ENCODE data around the gene CDK17. TPM values are rescaled to one million over a fixed set of nuclear protein-coding genes. Genes with fewer than 3 reads are reported as not detected.
A peak's percentile ranks its signal among the peaks of the same experiment; 100 is the strongest.
"Not testable (repeated sequence)": the region's sequence is repeated elsewhere in the genome, so short reads cannot be mapped to it uniquely, and the experiment has no call there.

Gene CDK17
- total and polyA plus RNA-seq, 2 experiments from 2014 or later = 21.7 to 34.7 TPM

DNA sequence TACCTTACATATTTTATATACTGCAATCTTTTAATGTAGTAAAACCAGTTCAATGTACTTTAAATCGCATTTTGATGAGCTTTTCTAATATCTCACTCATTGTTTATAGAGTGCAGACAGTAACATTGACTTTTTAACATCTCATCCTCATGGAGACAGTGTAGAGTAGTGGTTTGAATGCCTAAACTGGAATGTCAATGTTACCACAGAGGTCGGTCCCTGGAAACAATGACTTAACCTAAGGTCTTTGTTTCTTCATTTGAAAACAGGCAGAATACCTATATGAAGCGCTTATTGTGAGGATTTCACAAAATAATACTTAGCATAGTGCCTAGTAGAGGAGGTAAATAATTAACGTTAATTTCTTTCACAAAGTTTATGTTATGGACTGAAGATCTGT, 5.0 kb downstream of the CDK17 start:
- TF ChIP-seq, protein P1, sequence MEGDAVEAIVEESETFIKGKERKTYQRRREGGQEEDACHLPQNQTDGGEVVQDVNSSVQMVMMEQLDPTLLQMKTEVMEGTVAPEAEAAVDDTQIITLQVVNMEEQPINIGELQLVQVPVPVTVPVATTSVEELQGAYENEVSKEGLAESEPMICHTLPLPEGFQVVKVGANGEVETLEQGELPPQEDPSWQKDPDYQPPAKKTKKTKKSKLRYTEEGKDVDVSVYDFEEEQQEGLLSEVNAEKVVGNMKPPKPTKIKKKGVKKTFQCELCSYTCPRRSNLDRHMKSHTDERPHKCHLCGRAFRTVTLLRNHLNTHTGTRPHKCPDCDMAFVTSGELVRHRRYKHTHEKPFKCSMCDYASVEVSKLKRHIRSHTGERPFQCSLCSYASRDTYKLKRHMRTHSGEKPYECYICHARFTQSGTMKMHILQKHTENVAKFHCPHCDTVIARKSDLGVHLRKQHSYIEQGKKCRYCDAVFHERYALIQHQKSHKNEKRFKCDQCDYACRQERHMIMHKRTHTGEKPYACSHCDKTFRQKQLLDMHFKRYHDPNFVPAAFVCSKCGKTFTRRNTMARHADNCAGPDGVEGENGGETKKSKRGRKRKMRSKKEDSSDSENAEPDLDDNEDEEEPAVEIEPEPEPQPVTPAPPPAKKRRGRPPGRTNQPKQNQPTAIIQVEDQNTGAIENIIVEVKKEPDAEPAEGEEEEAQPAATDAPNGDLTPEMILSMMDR (IDR thresholded peaks at IDR 0.05; ENCODE audit: low read depth, low read length) = no peak
- H3K27me3 ChIP-seq = no peaks in the 10 kb centered on the region
- no peak for DNase-seq (ENCODE audit: low read depth in 1 of 2, low spot score in 1 of 2)
- no peaks in the 10 kb centered on the region for H3K36me3 ChIP-seq
- no peak overlapping the region for H3K4me3 ChIP-seq
- peaks cover 23% of the 10 kb centered on the region for H3K4me1 ChIP-seq (ENCODE audit: low read depth)
- H3K9me3 ChIP-seq (ENCODE audit: low read depth) = no peaks in the 10 kb centered on the region
- no peak overlapping the region for H3K27ac ChIP-seq

DNA sequence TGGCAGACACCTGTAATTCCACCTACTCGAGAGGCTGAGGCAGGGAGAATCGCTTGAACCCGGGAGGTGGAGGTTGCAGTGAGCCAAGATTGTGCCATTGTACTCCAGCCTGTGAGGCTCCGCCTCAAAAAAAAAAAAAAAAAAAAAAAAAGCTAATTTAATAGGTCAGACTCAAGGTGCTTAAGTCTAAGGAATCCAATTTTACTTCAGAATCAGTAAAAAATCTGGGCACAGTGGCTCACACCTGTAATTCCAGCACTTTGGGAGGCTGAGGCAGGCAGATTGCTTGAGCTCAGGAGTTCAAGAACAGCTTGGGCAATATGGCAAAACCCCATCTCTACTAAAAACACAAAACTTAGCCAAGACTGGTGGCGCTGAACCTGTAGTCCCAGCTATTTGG, 7.0 kb downstream of the CDK17 start:
- not testable (repeated sequence) for H3K36me3 ChIP-seq; DNase-seq (ENCODE audit: low read depth in 1 of 2, low spot score in 1 of 2); H3K27ac ChIP-seq; H3K4me3 ChIP-seq; H3K9me3 ChIP-seq (ENCODE audit: low read depth); H3K27me3 ChIP-seq
- H3K4me1 ChIP-seq (ENCODE audit: low read depth) = peaks cover 18% of the 10 kb centered on the region

DNA sequence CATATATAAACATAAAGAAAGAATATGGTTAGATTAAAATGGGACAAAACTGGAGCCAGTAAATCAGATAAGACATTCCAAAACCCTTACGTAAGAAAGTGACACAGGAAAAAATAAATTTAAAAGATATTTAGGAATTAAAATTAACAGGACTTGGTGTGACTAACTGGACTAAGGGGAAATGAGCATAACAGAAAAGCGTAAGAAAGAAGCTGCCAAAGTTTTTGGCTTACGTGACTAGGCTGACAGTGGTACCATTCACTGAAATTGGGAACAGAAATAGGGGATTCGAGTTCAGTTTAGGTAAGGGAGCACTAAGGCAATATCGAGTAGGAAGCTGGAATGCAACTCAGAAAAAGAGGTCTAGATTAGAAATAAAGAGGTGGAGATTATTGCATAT, 7.8 kb downstream of the CDK17 start:
- peak in 1 of 2 donors; percentile 36 for DNase-seq (ENCODE audit: low read depth in 1 of 2, low spot score in 1 of 2)
- Histone ChIP-seq H3K4me1 (ENCODE audit: low read depth) (peaks cover 9% of the 10 kb centered on the region), H3K27me3 (no peaks in the 10 kb centered on the region), H3K27ac (no peak overlapping the region), H3K4me3 (no peak overlapping the region), H3K36me3 (no peaks in the 10 kb centered on the region), H3K9me3 (ENCODE audit: low read depth) (no peaks in the 10 kb centered on the region)
- TF ChIP-seq, protein P1 (IDR thresholded peaks at IDR 0.05; ENCODE audit: low read depth, low read length) = no peak

DNA sequence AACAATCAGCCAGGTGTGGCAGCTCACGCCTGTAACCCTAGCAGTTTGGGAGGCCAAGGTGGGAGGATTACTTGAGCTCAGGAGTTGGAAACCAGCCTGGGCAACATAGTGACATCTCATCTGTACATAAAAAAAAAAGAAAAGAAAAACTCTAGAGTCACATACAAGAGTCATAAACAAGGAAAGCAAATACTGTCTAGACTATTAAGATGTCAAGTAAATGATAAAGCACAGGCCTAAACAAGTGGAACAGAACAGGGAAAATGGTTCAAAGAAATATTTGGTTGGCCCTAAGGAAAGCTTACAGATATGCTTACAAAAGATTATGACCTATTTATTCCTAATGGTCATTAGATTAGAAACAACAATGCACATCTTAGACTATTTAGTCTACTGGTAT, 12.3 kb downstream of the CDK17 start:
- no peak overlapping the region for H3K27ac ChIP-seq
- H3K27me3 ChIP-seq = no peaks in the 10 kb centered on the region
- TF ChIP-seq, protein P1 (IDR thresholded peaks at IDR 0.05; ENCODE audit: low read depth, low read length) = no peak
- peaks cover 6% of the 10 kb centered on the region for H3K4me1 ChIP-seq (ENCODE audit: low read depth)
- no peaks in the 10 kb centered on the region for H3K36me3 ChIP-seq
- no peak overlapping the region for H3K4me3 ChIP-seq
- no peak for DNase-seq (ENCODE audit: low read depth in 1 of 2, low spot score in 1 of 2)
- H3K9me3 ChIP-seq (ENCODE audit: low read depth) = no peaks in the 10 kb centered on the region

DNA sequence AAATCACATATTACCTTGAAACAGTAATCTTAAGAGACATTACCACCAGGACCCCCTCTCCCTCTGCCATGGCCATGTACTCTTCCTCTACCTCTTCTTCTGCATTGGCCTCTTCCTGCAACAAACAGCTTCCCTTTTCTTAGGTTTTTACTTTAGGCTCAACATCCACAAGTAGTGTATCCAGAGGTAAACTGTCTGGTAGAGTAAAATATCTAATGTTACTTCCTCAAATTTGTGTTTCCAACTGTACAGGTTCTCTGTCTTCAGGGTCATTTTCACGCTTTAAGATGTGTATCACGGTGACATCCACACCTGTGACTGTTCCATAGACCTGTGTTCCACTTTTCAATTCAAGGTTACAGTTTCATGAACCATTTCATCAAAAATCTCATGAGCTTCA, 13.4 kb downstream of the CDK17 start:
- Histone ChIP-seq H3K27ac (no peak overlapping the region), H3K9me3 (ENCODE audit: low read depth) (no peaks in the 10 kb centered on the region), H3K36me3 (no peaks in the 10 kb centered on the region), H3K4me3 (no peak overlapping the region), H3K27me3 (no peaks in the 10 kb centered on the region), H3K4me1 (ENCODE audit: low read depth) (no peaks in the 10 kb centered on the region)
- TF ChIP-seq, protein P1 (IDR thresholded peaks at IDR 0.05; ENCODE audit: low read depth, low read length) = no peak
- no peak for DNase-seq (ENCODE audit: low read depth in 1 of 2, low spot score in 1 of 2)

DNA sequence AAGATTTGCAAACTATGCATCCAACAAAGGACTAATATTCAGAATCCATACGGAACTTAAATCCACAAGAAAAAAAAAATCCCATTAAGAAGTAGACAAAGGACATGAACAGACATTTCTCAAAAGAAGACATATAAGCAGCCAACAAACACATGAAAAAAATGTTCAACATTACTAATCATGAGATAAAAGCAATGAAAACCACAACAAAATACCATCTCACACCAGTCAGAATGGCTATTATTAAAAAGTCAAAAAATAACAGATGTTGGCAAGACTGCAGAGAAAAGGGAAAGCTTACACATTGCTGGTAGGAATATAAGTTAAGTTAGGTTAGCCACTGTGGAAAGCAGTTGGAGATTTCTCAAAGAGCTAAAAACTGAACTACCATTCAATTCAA, 16.2 kb downstream of the CDK17 start:
- TF ChIP-seq, protein P1 (IDR thresholded peaks at IDR 0.05; ENCODE audit: low read depth, low read length) = no peak
- peak in 1 of 2 donors; percentile 70 for DNase-seq (ENCODE audit: low read depth in 1 of 2, low spot score in 1 of 2)
- Histone ChIP-seq H3K36me3 (no peaks in the 10 kb centered on the region), H3K27me3 (no peaks in the 10 kb centered on the region), H3K4me1 (ENCODE audit: low read depth) (no peaks in the 10 kb centered on the region), H3K9me3 (ENCODE audit: low read depth) (no peaks in the 10 kb centered on the region), H3K27ac (no peak overlapping the region), H3K4me3 (no peak overlapping the region)
